ENCODE data around the gene MACIR.

The MACIR gene

DNA sequence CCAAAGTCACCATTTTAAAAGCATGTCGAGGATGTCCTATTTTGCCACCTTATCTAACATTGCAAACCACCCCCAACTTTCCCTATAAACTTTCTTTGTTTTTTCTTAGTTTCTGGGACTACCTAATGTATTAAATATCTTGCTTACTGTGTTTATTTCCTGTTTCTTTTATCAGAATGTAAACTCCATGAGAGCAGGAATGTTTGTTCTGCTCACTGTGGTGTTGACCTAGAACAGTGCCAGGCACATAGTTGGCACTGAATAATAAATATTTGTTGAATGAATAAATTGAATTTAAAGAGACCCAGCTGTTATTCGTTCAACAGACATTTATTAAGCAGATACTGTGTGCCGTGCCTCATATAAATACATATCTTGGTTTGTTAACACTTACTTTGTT lies 35.2 kb downstream of the MACIR start:
- no peak for DNase-seq

DNA sequence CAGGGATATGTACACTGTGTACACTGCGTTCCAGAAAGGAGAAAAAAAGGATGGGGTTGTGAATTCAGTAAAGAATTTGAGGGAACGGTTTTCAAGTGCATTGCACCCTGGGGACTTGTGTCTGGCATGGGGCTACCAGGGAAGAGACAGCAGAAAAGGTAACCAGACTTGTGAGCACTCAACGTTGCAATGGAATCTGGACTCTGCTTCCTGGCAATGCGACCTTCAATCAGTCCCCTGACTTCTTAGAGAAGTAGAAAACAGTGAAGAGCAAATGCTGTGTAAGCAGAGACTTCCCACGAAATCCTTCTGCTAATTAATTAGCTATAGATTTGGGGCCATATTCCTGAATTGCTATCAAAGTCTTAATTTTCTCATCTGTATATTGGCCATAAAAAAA lies 36.3 kb downstream of the MACIR start:
- DNase-seq = no peak

DNA sequence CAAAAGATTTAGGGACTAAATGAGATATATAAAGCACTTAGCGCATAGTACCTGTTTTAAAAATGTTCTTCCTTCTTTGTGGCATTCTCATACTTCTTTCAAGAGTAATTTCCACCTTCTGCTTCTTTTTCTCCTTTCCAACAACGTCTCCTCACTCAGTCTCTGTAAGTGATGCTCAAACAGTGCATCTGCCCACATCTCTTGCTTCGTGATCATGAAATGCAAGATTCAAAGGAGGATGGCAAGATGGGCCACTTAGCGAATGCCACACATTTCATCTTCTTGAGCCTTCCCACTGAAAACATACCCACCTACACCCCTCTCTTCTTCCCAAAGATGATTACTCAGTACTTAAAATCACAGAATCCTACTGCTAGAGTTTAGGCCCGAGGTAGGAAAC lies 36.9 kb downstream of the MACIR start:
- DNase-seq = no peak

DNA sequence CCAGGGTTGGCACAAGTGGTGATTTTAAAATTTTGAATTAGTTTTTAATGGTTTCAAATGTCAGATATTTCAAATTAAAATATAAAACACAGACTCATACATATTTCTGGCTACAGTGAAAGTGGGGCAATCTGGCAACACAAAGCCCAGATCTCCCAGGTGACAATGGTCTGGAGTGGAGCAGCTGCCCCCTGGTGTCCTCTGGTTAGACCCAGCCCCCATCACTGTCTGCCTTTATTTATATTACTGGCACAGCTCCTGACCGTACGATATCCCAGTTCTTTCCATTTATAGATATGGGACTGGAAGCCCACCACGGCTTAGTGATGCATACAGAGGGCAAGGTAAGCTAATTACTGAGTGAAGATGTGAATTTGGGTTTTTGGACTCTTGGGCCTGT lies 37.3 kb downstream of the MACIR start:
- no peak for DNase-seq

DNA sequence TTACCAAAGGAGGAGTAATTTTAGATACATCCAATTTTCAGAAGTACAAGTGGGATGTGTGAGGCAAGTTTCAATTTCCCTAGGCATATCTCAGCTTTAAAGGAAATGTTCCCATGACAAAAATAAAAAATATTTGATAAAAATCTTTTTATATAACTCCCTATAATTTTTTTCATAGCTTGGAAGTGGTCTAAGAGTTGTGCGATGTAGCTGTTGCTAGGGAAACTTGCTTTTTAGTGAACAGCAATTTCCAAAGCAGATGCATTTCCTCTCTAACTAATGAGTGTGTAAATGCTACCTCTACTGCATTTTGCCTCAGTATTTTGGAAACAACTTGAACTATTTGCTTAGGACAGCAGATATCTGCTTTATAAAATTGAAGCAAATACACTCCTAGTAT lies 39.6 kb downstream of the MACIR start:
- no peak for DNase-seq

DNA sequence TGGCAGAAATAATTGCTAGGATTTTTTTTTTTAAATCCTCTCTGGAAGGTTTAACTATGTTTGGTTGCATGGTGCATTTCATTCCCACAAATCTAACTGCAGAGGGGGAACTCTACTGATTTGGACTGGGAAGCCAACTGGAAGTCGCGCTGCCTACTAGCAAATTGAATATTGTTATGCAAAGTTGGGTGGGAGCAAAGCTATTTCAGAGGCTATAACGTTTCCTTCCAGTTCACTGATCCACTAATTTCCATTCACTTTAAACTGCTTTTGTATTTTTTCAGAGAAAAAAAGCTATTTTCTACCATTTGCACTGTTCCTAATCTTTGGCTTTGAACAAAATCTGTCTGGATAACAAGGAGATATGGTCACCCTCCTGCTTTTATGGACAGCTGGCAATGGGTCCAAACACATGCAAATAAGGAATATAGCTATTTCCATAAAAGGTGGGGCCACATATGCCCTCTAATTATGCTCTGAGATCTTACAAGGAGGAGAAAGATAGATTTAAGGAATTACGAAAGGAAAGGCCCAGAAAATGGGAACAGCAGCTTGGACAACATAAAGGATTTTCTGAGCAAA lies 40.1 kb downstream of the MACIR start:
- DNase-seq = no peak

DNA sequence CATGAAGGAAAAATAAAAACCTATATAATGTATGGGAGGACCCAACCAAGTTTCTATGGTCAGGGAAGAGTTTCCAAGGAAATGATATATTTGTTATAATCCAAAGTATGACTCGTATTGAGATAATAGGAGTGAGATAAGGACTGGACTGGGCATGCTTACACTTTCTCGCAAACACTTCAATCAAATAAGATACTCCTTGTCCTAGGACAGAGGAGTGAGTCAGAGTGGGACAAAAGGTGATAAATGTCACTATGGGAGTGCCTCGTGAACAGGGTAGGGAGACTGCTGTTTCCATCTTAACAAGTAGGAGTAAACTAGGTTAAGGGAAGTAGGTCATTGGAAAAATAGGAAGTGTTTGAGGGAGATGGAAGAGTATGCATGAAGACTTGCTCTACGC lies 47.2 kb downstream of the MACIR start:
- no peak for DNase-seq

DNA sequence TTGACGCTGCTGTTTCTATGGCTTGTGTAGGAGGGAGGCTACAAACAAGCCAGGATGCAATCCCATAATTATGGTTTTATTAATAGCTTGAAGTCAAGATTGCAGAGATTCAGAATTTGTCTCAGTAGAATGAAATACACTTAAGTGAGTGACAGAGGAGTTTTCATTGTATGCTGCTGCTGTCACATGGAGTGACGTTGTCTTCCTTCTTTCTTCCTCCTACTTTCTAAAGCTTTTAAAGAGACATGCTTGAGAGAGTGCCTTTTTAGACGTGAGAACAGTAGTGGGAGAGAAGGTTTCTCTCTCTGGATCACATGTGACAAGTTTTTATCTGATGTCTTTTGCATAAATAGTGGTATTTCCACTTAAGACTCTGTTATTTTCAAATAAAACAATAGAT lies 48.9 kb downstream of the MACIR start:
- no peak for DNase-seq

DNA sequence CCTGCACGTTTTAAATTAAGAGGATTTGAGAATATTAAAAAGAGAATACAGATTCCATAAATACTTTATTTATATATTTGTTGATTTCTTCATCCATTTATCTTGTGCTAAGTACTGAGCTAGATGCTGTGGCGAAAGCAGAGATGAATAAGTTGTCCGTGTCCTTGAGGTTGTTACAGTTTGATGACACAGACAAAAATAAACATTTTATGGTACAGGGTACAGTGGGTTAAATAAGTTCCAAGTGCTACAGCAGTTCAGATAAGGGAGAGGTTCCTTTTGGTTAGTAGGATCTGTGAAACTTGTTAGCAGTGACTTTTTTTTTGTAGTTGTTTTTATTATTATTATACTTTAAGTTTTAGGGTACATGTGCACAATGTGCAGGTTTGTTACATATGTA lies 50.2 kb downstream of the MACIR start:
- no peak for DNase-seq

DNA sequence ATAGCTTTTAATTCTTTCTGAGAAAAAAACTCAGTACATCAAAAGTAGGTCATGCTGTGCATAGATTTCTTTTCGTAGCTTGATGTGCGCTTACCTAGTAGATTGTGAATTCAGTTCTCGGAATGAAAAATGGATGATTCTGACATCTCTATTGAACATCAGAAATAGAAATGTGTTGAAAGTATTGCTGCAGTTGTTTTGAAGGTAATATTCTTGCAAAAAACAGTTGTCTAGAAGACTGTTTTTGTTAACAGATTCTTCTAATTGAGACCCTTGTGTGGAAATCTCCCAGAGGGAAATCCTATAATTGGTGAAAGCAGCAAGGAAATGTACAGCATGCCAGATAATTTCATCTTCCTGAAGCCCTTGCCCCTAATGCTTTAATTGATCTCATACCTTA lies 54.5 kb downstream of the MACIR start:
- no peak for DNase-seq

DNA sequence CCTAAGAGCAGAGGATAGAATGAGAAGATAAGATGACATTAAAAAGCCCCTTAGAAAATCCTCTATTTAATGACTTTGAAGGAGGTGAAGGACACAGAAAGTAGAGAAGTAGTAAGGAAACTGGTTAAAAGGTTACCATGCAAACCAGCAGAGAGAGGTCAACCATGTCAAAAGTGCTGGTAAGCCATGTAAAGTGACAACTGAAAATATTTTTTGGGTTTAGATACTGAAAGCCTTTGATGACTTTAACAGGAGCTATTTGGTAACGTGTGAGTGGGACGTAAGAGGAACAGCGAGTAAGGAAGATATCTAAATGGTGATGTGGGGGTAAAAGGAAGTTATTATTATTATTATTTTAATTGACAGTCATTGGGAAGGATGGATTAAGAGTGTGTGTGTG lies 56.9 kb downstream of the MACIR start:
- DNase-seq = no peak

DNA sequence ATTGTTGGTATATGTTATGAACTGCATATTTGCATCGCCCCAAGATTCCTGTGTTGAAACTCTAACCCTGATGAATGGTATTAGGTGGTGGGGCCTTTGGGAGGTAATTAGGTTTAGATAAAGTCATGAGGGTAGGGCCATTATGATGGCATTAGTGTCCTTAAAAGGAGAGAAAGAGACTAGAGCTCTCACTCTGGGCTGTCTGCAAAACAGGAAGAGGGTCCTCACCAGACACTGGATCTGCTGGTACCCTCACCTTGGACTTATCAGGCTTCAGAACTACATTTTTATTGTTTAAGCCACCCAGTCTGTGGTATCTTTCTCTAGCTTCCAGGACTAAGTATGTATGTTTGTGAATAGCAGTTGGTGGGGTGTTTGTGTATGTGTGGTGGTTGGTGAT lies 68.9 kb downstream of the MACIR start:
- no peak for DNase-seq

DNA sequence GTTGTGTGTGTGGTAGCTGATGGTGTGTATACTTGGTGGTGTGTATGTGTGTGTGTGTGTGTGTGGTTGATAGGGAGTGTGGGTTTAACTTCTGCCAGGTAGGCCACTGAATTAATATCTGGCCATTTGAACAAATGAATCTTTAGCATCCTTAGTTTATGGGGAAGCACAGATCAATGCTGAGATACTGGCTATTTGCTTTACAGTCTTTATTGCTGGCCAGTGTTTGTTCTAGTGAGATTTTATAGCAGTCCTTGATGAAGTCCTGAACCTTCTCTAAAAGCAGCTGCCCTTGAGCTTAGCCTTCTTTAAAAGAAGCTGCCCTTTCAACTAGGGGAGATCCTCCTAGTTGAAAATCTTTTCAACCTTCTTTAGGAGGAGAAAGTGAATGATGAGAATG lies 69.3 kb downstream of the MACIR start:
- no peak for DNase-seq

Data from cerebellar nuclear complex (tissue), 1 donor.